OCI-LY1 (cell line): ENCODE measurements around the gene GPATCH4.

Experiments
- H2AFZ ChIP-seq: fragments of 200-600 bp; sonication (generic), shearing (Covaris generic); 2 replicates; pipeline ENCODE4 v1.6.0; 2014; ENCODE audit warnings: antibody characterized with exemption, mild to moderate bottlenecking, low read length
- H3F3A ChIP-seq: fragments of 200-600 bp; sonication (generic), shearing (Covaris generic); 2 replicates; pipeline ENCODE4 v1.6.0; 2014; ENCODE audit warnings: mild to moderate bottlenecking, antibody characterized with exemption, low read length, moderate library complexity; ENCODE audit not compliant: insufficient read depth
- H3K27ac ChIP-seq: fragments of 200-600 bp; sonication (generic); 2 replicates; pipeline ENCODE4 v1.5.1; 2014; ENCODE audit warnings: low read length, mixed run types, mild to moderate bottlenecking, low read depth; ENCODE audit not compliant: poor library complexity, severe bottlenecking
- H3K27me3 ChIP-seq: fragments of 200-600 bp; sonication (generic); 2 replicates; pipeline ENCODE4 v1.6.0; 2014; ENCODE audit warnings: antibody characterized with exemption, mild to moderate bottlenecking, low read length, moderate library complexity; ENCODE audit not compliant: insufficient read depth
- H3K36me3 ChIP-seq: fragments of 200-600 bp; sonication (generic); 2 replicates; pipeline ENCODE4 v1.6.1; 2014; ENCODE audit warnings: mild to moderate bottlenecking, antibody characterized with exemption, low read length, moderate library complexity, mixed read lengths; ENCODE audit not compliant: insufficient read depth
- H3K4me1 ChIP-seq: fragments of 200-600 bp; sonication (generic); 2 replicates; pipeline ENCODE4 v1.5.1; 2014; ENCODE audit warnings: mild to moderate bottlenecking, low read length, moderate library complexity; ENCODE audit not compliant: insufficient read depth, severe bottlenecking
- H3K4me2 ChIP-seq: fragments of 200-600 bp; sonication (generic), shearing (Covaris generic); 2 replicates; pipeline ENCODE4 v1.6.1; 2014; ENCODE audit warnings: low read length
- H3K4me3 ChIP-seq: fragments of 200-600 bp; sonication (generic); 2 replicates; pipeline ENCODE4 v1.5.1; 2014; ENCODE audit warnings: low read length, low read depth, mild to moderate bottlenecking, mixed read lengths; ENCODE audit not compliant: poor library complexity, severe bottlenecking
- H3K79me2 ChIP-seq: fragments of 200-600 bp; shearing (Covaris generic); 2 replicates; pipeline ENCODE4 v1.6.1; 2016; ENCODE audit warnings: mixed run types, low read length, mixed read lengths; ENCODE audit not compliant: insufficient read depth
- H3K9ac ChIP-seq: fragments of 200-600 bp; sonication (generic), shearing (Covaris generic); 2 replicates; pipeline ENCODE4 v1.6.1; 2014; ENCODE audit warnings: mild to moderate bottlenecking, low read length, mixed read lengths
- H3K9me2 ChIP-seq: fragments of 200-600 bp; sonication (generic), shearing (Covaris generic); 2 replicates; pipeline ENCODE4 v1.6.1; 2014; ENCODE audit warnings: low read depth, mild to moderate bottlenecking, low read length, mixed read lengths
- H3K9me3 ChIP-seq: fragments of 200-600 bp; shearing (Covaris generic); 2 replicates; pipeline ENCODE4 v1.6.1; 2014; ENCODE audit warnings: low read length, mixed read lengths
- H4K20me1 ChIP-seq: fragments of 200-600 bp; sonication (generic), shearing (Covaris generic); 2 replicates; pipeline ENCODE4 v1.6.0; 2016; ENCODE audit warnings: mild to moderate bottlenecking, low read length; ENCODE audit not compliant: insufficient read depth
- CTCF ChIP-seq: fragments of 200-600 bp; sonication (generic), shearing (Covaris generic); IDR thresholded peaks from 2 replicates; pipeline ENCODE4 v1.5.1; 2017; ENCODE audit warnings: mild to moderate bottlenecking, antibody characterized with exemption, low read length, moderate library complexity, mixed read lengths
- EZH2 ChIP-seq: fragments of 200-600 bp; sonication (generic), shearing (Covaris generic); IDR thresholded peaks from 2 replicates; pipeline ENCODE4 v1.8.0; 2017; ENCODE audit warnings: borderline replicate concordance, mixed run types, mild to moderate bottlenecking, antibody characterized with exemption, low read length, moderate library complexity, mixed read lengths

GPATCH4 gene

DNA sequence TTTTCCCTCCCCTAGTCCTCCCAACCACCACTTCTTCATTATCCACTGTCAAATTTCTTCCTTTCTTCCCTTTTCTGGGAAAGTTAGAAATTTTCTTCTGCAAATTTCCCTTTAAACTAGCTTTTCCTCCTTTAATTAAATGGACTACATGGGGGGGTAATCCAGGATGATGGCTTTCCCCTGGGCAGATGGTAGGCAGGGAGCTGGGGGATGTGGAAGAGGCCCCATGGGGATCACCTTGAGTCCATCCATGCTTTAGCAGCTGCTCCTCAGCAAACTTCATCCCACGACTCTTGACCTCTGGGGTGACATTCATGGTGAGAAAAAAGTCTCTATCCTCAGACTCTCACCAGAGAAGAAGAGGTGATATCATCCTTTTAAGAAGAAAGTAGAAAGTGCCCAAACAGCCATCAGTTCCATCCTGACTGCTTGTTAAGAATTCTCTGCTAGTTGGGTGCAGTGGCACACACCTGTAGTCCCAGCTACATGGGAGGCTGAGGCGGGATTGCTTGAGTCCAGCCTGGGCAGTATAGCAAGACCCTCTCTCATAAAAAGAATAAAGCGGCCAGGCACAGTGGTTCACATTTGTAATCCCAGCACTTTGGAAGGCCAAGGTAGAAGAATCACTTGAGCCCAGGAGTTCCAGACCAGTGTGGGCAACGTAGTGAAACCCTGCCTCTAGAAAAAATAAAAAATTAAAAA lies 2.4 kb downstream of the GPATCH4 start:
- no peaks in the 10 kb centered on the region for H3K9me2 ChIP-seq
- H3K9me3 ChIP-seq, result no peaks in the 10 kb centered on the region
- H2AFZ ChIP-seq, result no peak overlapping the region
- no peaks in the 10 kb centered on the region for H3F3A ChIP-seq
- no peak overlapping the region for H3K27ac ChIP-seq
- peaks cover 27% of the 10 kb centered on the region for H3K4me1 ChIP-seq
- no peaks in the 10 kb centered on the region for H3K27me3 ChIP-seq
- H3K79me2 ChIP-seq, result no peaks in the 10 kb centered on the region
- no peak overlapping the region for H3K4me2 ChIP-seq
- peaks cover 56% of the 10 kb centered on the region for H3K36me3 ChIP-seq
- no peaks in the 10 kb centered on the region for H4K20me1 ChIP-seq
- H3K4me3 ChIP-seq, result no peak overlapping the region
- TF ChIP-seq CTCF (no peak), EZH2 (no peak)
- no peak overlapping the region for H3K9ac ChIP-seq

- Histone ChIP-seq H3K9ac (no peak overlapping the region), H3K9me2 (no peaks in the 10 kb centered on the region)
- TF ChIP-seq EZH2 (no peak), CTCF (no peak)
These were observed 3.2 kb downstream of the GPATCH4 start for GRCh38 chr1:156598125-156598524.

DNA sequence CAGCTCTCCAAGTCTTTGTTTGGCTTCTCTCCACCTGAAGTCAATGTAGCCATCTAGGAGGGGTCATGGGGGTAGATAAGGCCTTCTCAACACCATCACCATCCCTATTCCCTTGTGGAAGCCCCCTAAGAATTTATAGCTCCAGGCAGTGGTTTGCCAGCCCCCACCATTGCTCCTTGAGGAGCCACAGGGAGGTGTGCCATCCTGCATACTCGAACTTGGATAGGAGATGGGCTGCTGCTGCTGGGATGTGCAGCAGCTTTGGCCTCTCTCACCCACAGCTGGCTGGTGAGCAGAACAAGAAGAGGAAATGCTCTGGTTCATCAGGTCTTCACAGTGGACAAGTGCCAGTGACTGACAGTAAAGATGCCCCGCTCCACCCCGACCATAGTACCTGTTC lies 4.9 kb downstream of the GPATCH4 start:
- Histone ChIP-seq H3K36me3 (peaks cover 62% of the 10 kb centered on the region), H3K4me2 (no peak overlapping the region), H4K20me1 (no peaks in the 10 kb centered on the region), H3K27ac (no peak overlapping the region), H3K4me1 (peaks cover 30% of the 10 kb centered on the region), H3K9me2 (no peaks in the 10 kb centered on the region), H3K4me3 (no peak overlapping the region), H3K79me2 (no peaks in the 10 kb centered on the region), H3K9me3 (no peaks in the 10 kb centered on the region), H2AFZ (no peak overlapping the region), H3K9ac (no peak overlapping the region), H3K27me3 (no peaks in the 10 kb centered on the region), H3F3A (0 out of 2 replicates have a peak, but pooled peaks cover 4% of the 10 kb centered on the region)
- TF ChIP-seq EZH2, result no peak
- TF ChIP-seq CTCF, result no peak

More at GRCh38 chr1:156598125-156598524, 3.2 kb downstream of the GPATCH4 start:
- Histone ChIP-seq H3K9me3 (no peaks in the 10 kb centered on the region), H3F3A (no peaks in the 10 kb centered on the region), H4K20me1 (no peaks in the 10 kb centered on the region), H3K27ac (no peak overlapping the region), H3K4me2 (no peak overlapping the region), H3K36me3 (peaks cover 62% of the 10 kb centered on the region), H2AFZ (no peak overlapping the region), H3K4me3 (no peak overlapping the region), H3K27me3 (no peaks in the 10 kb centered on the region), H3K4me1 (peaks cover 31% of the 10 kb centered on the region), H3K79me2 (no peaks in the 10 kb centered on the region)
